NB4 (cell line): ENCODE measurements around the gene ADRA2C.
"Not testable (repeated sequence)": the region's sequence is repeated elsewhere in the genome, so short reads cannot be mapped to it uniquely, and the experiment has no call there.

Experiments
- DNase-seq: peaks from one replicate; pipeline ENCODE4 v3.0.0; 2010; ENCODE audit warnings: low read depth
- H3K4me3 ChIP-seq: one replicate; pipeline ENCODE4 v1.5.1; 2011; ENCODE audit warnings: mild to moderate bottlenecking, low read depth, low read length, moderate library complexity
- CTCF ChIP-seq: IDR thresholded peaks from one replicate; pipeline ENCODE4 v1.5.1; 2012; ENCODE audit warnings: low read depth, low read length
- MAX ChIP-seq: IDR thresholded peaks from 2 replicates; pipeline ENCODE4 v1.6.1; 2011; ENCODE audit warnings: low read depth, low read length
- MYC ChIP-seq: IDR thresholded peaks from 2 replicates; pipeline ENCODE4 v1.6.1; 2011; ENCODE audit warnings: low read depth, low read length
- POLR2A ChIP-seq: IDR thresholded peaks from 2 replicates; pipeline ENCODE4 v1.6.1; 2011; ENCODE audit warnings: mild to moderate bottlenecking; ENCODE audit not compliant: insufficient read length; ENCODE audit errors: extremely low read depth

Gene ADRA2C

GRCh38 chr4:3811621-3812020 is 45.4 kb downstream of the ADRA2C start:
- no peak for DNase-seq
- H3K4me3 ChIP-seq: no peak overlapping the region
- no peak for TF ChIP-seq POLR2A
- no peak for TF ChIP-seq MAX
- no peak for TF ChIP-seq CTCF
- TF ChIP-seq MYC: no peak

- no peak for DNase-seq
- TF ChIP-seq CTCF (no peak), POLR2A (no peak), MAX (no peak), MYC (no peak)
- no peak overlapping the region for H3K4me3 ChIP-seq
Observed at GRCh38 chr4:3812211-3812934, 46.2 kb downstream of the ADRA2C start.

- TF ChIP-seq MYC (no peak), CTCF (no peak), MAX (no peak), POLR2A (no peak)
- DNase-seq: no peak
- H3K4me3 ChIP-seq: no peak overlapping the region
Observed at GRCh38 chr4:3813151-3814052, 47.2 kb downstream of the ADRA2C start.

- DNase-seq: no peak
- no peak for TF ChIP-seq CTCF
- TF ChIP-seq MYC: no peak
- TF ChIP-seq MAX: no peak
- TF ChIP-seq POLR2A: no peak
- no peak overlapping the region for H3K4me3 ChIP-seq
Observed at GRCh38 chr4:3814053-3814570, 47.9 kb downstream of the ADRA2C start.

- not testable (repeated sequence) for DNase-seq
Observed at GRCh38 chr4:3814838-3815237, 48.7 kb downstream of the ADRA2C start.

GRCh38 chr4:3816256-3816825 is 50.2 kb downstream of the ADRA2C start:
- no peak for DNase-seq
- H3K4me3 ChIP-seq: no peak overlapping the region
- TF ChIP-seq CTCF (no peak), MAX (no peak), POLR2A (no peak), MYC (no peak)

More at GRCh38 chr4:3814838-3815237, 48.7 kb downstream of the ADRA2C start:
- H3K4me3 ChIP-seq: not testable (repeated sequence)
